ENCODE data around the gene SORBS1.

GRCh38 chr10:95400787-95401186, 160.4 kb downstream of the SORBS1 start:
- no peak for TF ChIP-seq CTCF (IDR thresholded peaks at IDR 0.05)
- TF ChIP-seq EZH2phosphoT487 (IDR thresholded peaks at IDR 0.05), result no peak

All from neural progenitor cell (in vitro differentiated cells).